Measurements from ENCODE around the gene LRRTM2.

GRCh38 chr5:138828556-138828955, 46.6 kb downstream of the LRRTM2 start:
- TF ChIP-seq EZH2 (IDR thresholded peaks at IDR 0.05; ENCODE audit: low read length, missing control alignments) (no peak), CTCF (conservative IDR thresholded peaks at IDR 0.05 in 1 of 2, IDR thresholded peaks at IDR 0.05 in 1 of 2; ENCODE audit: low read depth in 1 of 2, low read length in 2 of 2) (no peak)

All from fibroblast of lung (primary cell).